Ovary (tissue), 9 donors: Measurements from ENCODE around the gene HDAC1. TPM values are rescaled to one million over a fixed set of nuclear protein-coding genes. Genes with fewer than 3 reads are reported as not detected.

Experiments used
- DNase-seq, 5 donors: peaks; one replicate each; pipeline ENCODE4 v3.0.0-alpha.2; 2019 to 2020
- H3K27ac ChIP-seq, 2 donors: fragments of 200-600 bp; one replicate each; pipeline versions ENCODE4 v1.5.1 to v1.8.0; 2019 to 2022
- H3K27me3 ChIP-seq: fragments of 200-600 bp; one replicate; pipeline ENCODE4 v1.8.0; 2022
- H3K36me3 ChIP-seq: fragments of 200-600 bp; sonication (generic); one replicate; pipeline ENCODE4 v1.5.1; 2019
- H3K4me1 ChIP-seq: one replicate; pipeline ENCODE4 v1.8.1; 2013; ENCODE audit warnings: mild to moderate bottlenecking, moderate library complexity; ENCODE audit not compliant: insufficient read depth
- H3K4me3 ChIP-seq: fragments of 200-600 bp; sonication (generic); one replicate; pipeline ENCODE4 v1.5.1; 2017
- H3K9me3 ChIP-seq, 2 donors: fragments of 200-600 bp in 1 of 2; sonication (generic) in 1 of 2; one replicate each; pipeline versions ENCODE4 v1.5.1 to v1.8.1; 2013 to 2019; ENCODE audit warnings: mild to moderate bottlenecking in 1 of 2, moderate library complexity in 1 of 2
- CTCF ChIP-seq, 3 donors: fragments of 450-650 bp in 2 of 3; fragments of 200-600 bp in 1 of 3; IDR thresholded peaks; one replicate each; pipeline versions ENCODE4 v1.5.1 to v1.8.0; 2016 to 2022; ENCODE audit warnings: antibody characterized with exemption in 3 of 3, mild to moderate bottlenecking in 1 of 3
- EP300 ChIP-seq: sonication (generic); formaldehyde crosslinking; IDR thresholded peaks from one replicate; pipeline ENCODE4 v1.6.1; 2017; ENCODE audit warnings: antibody characterized with exemption
- POLR2A ChIP-seq: fragments of 450-650 bp; IDR thresholded peaks from one replicate; pipeline ENCODE4 v1.6.1; 2017; ENCODE audit warnings: antibody characterized with exemption, mild to moderate bottlenecking, moderate library complexity
- WGBS, 3 donors: extraction: QIAGEN DNeasy Blood & Tissue Kit in 1 of 3; methylation state at CpG; one replicate each; pipeline versions ENCODE4 v1.1.5 to v1.1.7; 2013 to 2017; 5-methylcytosine and 5-hydroxymethylcytosine counted together
- intact Hi-C, 4 donors: fragments of 100-400 bp; cut with DNase I; formaldehyde crosslinking; loops; one replicate each; pipeline versions ENCODE4 v1.11.0 to v1.15.1; 2022 to 2023
- polyA plus RNA-seq, 2 donors: library from polyadenylated mRNA; stranded (reverse); fragments of 200-250 nt in 1 of 2; fragments of 350-450 nt in 1 of 2; fragmentation: Illumina TruSeq in 1 of 2; extraction: RNeasy Lipid Tissue Mini Kit (QIAGEN cat#74804) in 1 of 2; gene quantifications; one replicate each; pipeline ENCODE4 v1.2.3, GENCODE V29; 2013 to 2014
- total RNA-seq, 7 donors: library from RNA; depleted of rRNA in 2 of 7; stranded (reverse); fragments of >200 nt in 2 of 7; fragmentation: NEBNext Ultra II Directional in 3 of 7; extraction: Animal tissue kit (Norgen Biotek cat#: 25700) in 3 of 7; gene quantifications; one replicate each; pipeline versions ENCODE4 v1.1.0 to v1.2.4, GENCODE V29; 2016 to 2023
- donor health status: DM: no; HTN: no; CAD: no; lungs with moderate emphysema.
- donor health status: DM: no; HTN: no; CAD: no.
- donor health status: Bipolar disorder and iron deficiency.
- donor health status: DM: yes; HTN: yes; CAD: no.
- donor health status: DM: no; HTN: no; CAD: no.
- donor health status: DM: yes; HTN: yes; CAD: no.

The HDAC1 gene
- total and polyA plus RNA-seq, 9 donors: 52.9 to 107 (median 89.2) TPM

DNA sequence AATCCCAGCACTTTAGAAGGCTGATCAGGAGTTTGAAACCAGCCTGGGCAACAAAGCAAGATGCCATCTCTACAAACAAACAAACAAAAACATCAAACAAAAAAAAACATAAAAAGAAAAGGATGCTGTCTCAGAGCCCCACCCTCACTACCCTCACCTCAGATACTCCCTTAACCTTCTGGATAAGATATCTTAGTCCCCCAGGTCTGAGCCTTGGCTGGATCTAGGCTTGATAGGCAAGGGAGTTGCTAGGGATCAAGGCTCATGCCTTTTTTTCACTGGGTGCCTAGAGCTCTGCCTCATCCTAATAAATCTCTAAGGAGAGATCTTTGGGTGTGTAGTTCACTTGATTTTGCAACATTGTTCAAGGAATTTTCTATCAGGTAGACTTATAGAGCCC is 7.4 kb downstream of the HDAC1 start:
- DNase-seq: no peak
- Histone ChIP-seq H3K36me3 (no peaks in the 10 kb centered on the region), H3K27ac (no peak overlapping the region), H3K4me1 (no peaks in the 10 kb centered on the region), H3K4me3 (no peak overlapping the region), H3K9me3 (no peaks in the 10 kb centered on the region), H3K27me3 (no peaks in the 10 kb centered on the region)
- intact Hi-C loops: no loop called here
- TF ChIP-seq CTCF (IDR thresholded peaks at IDR 0.05) (no peak), EP300 (no peak), POLR2A (no peak)

DNA sequence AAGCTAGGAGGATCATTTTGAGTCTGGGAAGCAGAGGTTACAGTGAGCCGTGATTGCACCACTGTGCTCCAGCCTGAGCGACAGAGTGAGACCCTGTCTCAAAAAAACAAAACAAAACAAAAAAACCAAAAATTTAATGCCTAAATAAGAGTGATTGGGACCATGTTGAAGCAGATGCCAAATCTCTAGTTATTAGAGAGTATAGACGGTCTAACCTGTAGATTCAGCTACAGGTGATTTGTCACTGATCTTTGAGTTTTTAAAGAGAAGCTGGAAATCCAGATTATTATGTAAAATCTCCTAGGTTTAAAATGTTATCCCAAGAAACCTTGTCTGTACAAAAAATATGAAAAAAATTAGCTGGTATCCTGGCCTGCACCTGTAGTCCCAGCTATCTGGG is 11.5 kb downstream of the HDAC1 start:
- TF ChIP-seq CTCF (IDR thresholded peaks at IDR 0.05): no peak
- no peak for TF ChIP-seq EP300
- no peak for TF ChIP-seq POLR2A
- intact Hi-C loops: no loop called here
- 93 to 97% (median 95%) methylated on average over 3 of the region's 3 CpGs for WGBS, 3 donors

GRCh38 chr1:32303997-32304622 is 12.2 kb downstream of the HDAC1 start:
- intact Hi-C loops: no loop called here
- Histone ChIP-seq H3K9me3 (no peaks in the 10 kb centered on the region), H3K4me1 (peaks cover 5% of the 10 kb centered on the region), H3K36me3 (no peaks in the 10 kb centered on the region), H3K4me3 (no peak overlapping the region), H3K27ac (no peak overlapping the region), H3K27me3 (no peaks in the 10 kb centered on the region)
- DNase-seq: no peak
- TF ChIP-seq EP300: no peak
- no peak for TF ChIP-seq POLR2A
- no peak for TF ChIP-seq CTCF (IDR thresholded peaks at IDR 0.05)
- 45 to 69% (median 49%) methylated on average over 3 of the region's 3 CpGs for WGBS, 3 donors

More for the DNA sequence above, 11.5 kb downstream of the HDAC1 start:
- H3K4me1 ChIP-seq: no peaks in the 10 kb centered on the region
- no peak overlapping the region for H3K4me3 ChIP-seq
- DNase-seq: no peak
- H3K36me3 ChIP-seq: no peaks in the 10 kb centered on the region
- no peak overlapping the region for H3K27ac ChIP-seq
- H3K27me3 ChIP-seq: no peaks in the 10 kb centered on the region
- H3K9me3 ChIP-seq: no peaks in the 10 kb centered on the region

- intact Hi-C loops: no loop called here
- Histone ChIP-seq H3K27ac (no peak overlapping the region), H3K9me3 (no peaks in the 10 kb centered on the region), H3K4me1 (peaks cover 8% of the 10 kb centered on the region), H3K4me3 (no peak overlapping the region), H3K36me3 (no peaks in the 10 kb centered on the region), H3K27me3 (no peaks in the 10 kb centered on the region)
- DNase-seq: no peak
- TF ChIP-seq CTCF (IDR thresholded peaks at IDR 0.05) (no peak), EP300 (no peak), POLR2A (no peak)
- 98 to 100% (median 99%) methylated on average over 2 of the region's 2 CpGs for WGBS, 3 donors
Observed at GRCh38 chr1:32305310-32305709, 13.4 kb downstream of the HDAC1 start.
